PFSK-1 (cell line): ENCODE measurements around the gene KIFAP3.

ENCODE experiments used
- FOXP2 ChIP-seq: optimal IDR thresholded peaks from 2 replicates; pipeline ENCODE3; 2011; ENCODE audit warnings: borderline replicate concordance, control low read depth, inconsistent platforms; ENCODE audit not compliant: insufficient read depth; ENCODE audit errors: extremely low read length, extremely low read depth
- POLR2AphosphoS5 ChIP-seq: IDR thresholded peaks from 2 replicates; pipeline ENCODE4 v1.6.1; 2012; ENCODE audit warnings: low read depth, mild to moderate bottlenecking, control low read depth, low read length, moderate library complexity
- REST ChIP-seq, 2 experiments: IDR thresholded peaks; 2 replicates each; pipeline versions ENCODE4 v1.6.1 to v1.8.0; 2011 to 2012; ENCODE audit warnings: low read depth in 2 of 2, low read length in 2 of 2, control low read depth in 1 of 2, inconsistent platforms in 1 of 2, mild to moderate bottlenecking in 1 of 2, moderate library complexity in 1 of 2; ENCODE audit not compliant: insufficient read depth in 1 of 2
- SIN3A ChIP-seq: IDR thresholded peaks from 2 replicates; pipeline ENCODE4 v1.6.1; 2012; ENCODE audit warnings: mild to moderate bottlenecking, low read length, moderate library complexity, borderline replicate concordance; ENCODE audit not compliant: insufficient read depth
- TAF1 ChIP-seq: IDR thresholded peaks from 2 replicates; pipeline ENCODE4 v1.6.1; 2012; ENCODE audit warnings: low read length, control low read depth, borderline replicate concordance; ENCODE audit not compliant: insufficient read depth

DNA sequence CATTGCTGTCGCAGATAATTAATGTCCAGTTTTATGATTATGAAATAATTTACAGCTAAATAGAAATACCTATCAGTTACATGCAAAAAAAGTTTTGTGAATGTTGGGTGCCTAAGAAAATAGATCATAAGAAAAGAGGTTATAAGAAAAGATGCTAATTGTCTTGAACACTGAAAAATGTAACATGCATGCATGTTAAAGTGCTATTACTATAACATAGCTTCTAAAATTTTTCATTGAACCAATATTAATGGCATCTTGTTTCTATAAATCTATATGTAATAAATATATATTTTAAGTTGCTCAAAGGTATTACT, 145.3 kb downstream of the KIFAP3 start:
- TF ChIP-seq REST (IDR thresholded peaks at IDR 0.05; ENCODE audit: insufficient read depth in 1 of 2, low read depth in 2 of 2, low read length in 2 of 2) (no peak), POLR2AphosphoS5 (no peak), TAF1 (no peak), FOXP2 (no peak), SIN3A (no peak)
